LNCAP (cell line): ENCODE data around the gene IRAK1BP1.

Experiments
- TF ChIP-seq, protein P1 (sequence below): fragments of 450-650 bp; IDR thresholded peaks from 2 replicates; pipeline ENCODE4 v1.5.1; 2017; ENCODE audit warnings: mild to moderate bottlenecking

The IRAK1BP1 gene

GRCh38 chr6:78836598-78836997 lies 30.8 kb upstream of the IRAK1BP1 start:
- TF ChIP-seq, protein P1, sequence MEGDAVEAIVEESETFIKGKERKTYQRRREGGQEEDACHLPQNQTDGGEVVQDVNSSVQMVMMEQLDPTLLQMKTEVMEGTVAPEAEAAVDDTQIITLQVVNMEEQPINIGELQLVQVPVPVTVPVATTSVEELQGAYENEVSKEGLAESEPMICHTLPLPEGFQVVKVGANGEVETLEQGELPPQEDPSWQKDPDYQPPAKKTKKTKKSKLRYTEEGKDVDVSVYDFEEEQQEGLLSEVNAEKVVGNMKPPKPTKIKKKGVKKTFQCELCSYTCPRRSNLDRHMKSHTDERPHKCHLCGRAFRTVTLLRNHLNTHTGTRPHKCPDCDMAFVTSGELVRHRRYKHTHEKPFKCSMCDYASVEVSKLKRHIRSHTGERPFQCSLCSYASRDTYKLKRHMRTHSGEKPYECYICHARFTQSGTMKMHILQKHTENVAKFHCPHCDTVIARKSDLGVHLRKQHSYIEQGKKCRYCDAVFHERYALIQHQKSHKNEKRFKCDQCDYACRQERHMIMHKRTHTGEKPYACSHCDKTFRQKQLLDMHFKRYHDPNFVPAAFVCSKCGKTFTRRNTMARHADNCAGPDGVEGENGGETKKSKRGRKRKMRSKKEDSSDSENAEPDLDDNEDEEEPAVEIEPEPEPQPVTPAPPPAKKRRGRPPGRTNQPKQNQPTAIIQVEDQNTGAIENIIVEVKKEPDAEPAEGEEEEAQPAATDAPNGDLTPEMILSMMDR, result no peak

DNA sequence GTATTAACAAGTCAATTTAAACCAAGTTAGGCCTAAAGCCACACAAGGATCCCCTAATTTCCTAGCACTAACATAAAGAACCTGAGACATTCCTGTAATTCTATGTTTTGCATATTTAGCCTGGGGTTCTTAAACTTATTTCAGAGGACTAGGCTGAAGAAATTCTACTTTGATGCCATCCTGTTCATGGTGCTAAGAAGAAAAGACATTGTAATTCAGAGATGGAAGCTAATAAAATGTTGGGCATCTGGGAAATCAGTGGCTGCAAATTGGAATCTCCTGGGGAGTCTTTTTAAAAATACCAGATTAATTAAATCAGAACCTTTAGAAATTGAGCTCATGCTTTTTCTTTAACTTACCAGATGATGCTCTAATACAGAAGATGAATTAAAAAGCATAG lies 26.2 kb upstream of the IRAK1BP1 start:
- TF ChIP-seq, protein P1, result no peak

DNA sequence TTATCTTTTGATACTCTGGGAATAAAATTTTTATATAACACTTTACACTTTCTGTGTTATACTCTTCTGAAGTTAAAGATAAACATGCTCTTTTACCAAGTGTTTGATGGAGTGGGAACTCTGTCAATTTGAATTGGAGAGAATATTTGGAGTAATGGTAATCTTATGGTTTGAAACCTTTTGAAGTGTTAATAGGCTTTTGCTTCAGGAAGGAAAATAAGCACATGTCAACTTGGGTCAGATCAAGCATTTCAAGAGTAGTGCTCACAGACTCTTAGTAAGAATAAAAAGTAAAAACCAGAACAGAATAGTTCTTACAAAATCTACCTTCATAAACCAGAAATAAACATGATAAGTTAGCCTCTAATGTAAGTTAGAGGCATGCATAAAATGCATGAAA lies 24.4 kb upstream of the IRAK1BP1 start:
- TF ChIP-seq, protein P1, result no peak

DNA sequence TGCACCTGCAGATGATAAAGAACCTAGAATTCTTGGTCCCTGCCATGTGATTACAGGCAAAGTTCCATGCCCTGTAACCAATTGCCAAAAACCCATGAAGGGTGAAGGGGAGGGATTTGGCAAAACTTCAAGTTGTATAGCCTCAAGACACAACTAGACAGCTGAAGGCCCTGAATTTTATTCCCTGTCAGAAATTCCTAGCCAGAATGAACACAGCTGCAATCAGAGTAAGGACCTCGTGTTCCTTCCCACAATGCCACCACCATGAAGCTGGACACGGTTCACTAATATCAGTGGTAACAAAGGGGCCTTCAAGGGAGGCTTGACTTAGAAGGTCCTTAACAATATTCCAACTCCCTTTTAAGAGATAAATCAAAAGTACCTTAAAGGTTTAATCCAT lies 22.5 kb upstream of the IRAK1BP1 start:
- TF ChIP-seq, protein P1, result no peak

DNA sequence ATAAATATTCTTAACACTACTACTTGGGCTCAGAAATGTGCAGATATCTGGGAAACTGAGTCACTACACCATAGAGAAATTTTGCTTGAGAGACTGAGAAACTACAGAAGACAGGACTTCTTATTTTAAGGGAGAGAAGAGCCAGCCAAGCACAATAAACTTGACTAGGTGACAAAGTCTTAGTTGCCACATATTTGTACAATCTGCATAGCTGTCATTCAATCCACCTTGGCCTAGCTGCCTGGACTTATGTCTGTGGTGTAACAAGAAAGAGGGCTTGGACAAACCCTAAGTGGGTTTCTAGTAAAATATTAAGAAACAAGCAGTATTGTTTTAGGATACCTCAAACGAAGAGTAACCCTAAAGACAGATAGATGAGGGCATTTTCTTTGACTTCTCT lies 21.8 kb upstream of the IRAK1BP1 start:
- TF ChIP-seq, protein P1, result no peak

- TF ChIP-seq, protein P1, result no peak
Observed at GRCh38 chr6:78850621-78851020, 16.7 kb upstream of the IRAK1BP1 start.

DNA sequence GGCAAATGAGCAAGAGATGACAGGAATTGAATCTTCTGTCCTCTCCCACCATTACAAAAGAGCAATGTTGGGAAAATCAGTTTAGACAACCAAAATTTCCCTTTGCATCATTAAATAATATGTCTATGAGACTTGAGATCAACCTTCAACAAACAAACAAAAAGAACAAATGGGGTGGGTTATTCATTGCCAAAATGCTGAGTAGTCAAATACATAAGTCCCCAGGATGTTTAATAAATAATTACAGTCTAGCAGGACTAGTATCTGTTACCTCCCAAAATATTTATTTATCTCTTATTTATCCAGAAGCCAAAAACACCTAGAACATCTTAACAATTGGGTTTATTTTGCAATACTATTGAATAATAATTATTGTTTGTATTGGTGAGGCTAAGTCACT lies 16.2 kb upstream of the IRAK1BP1 start:
- TF ChIP-seq, protein P1, result no peak

GRCh38 chr6:78854546-78854945 lies 12.8 kb upstream of the IRAK1BP1 start:
- TF ChIP-seq, protein P1, result no peak
